Brain microvascular endothelial cell (primary cell): ENCODE data around the gene ATP2B2.

Experiments
- DNase-seq: peaks from one replicate; pipeline ENCODE4 v3.0.0-alpha.2; 2020
- H3K27ac ChIP-seq: fragments of 250-450 bp; sonication (Bioruptor Pico); 2 replicates; pipeline ENCODE4 v1.5.1; 2020; ENCODE audit warnings: mild to moderate bottlenecking, moderate library complexity
- H3K27me3 ChIP-seq: fragments of 250-450 bp; sonication (Bioruptor Pico); replicated peaks from 2 replicates; pipeline ENCODE4 v1.5.1; 2020; ENCODE audit warnings: mild to moderate bottlenecking
- H3K36me3 ChIP-seq: fragments of 250-450 bp; sonication (Bioruptor Pico); replicated peaks from 2 replicates; pipeline ENCODE4 v1.5.1; 2020; ENCODE audit warnings: mild to moderate bottlenecking
- H3K4me3 ChIP-seq: 2 replicates; pipeline ENCODE4 v1.5.1; 2011; ENCODE audit warnings: low read depth, mild to moderate bottlenecking, control low read depth, low read length, moderate library complexity
- CTCF ChIP-seq: IDR thresholded peaks from 2 replicates; pipeline ENCODE4 v1.5.1; 2011; ENCODE audit warnings: low read depth, mild to moderate bottlenecking, moderate library complexity, low read length, control low read depth, inconsistent platforms; ENCODE audit errors: missing control alignments
- in situ Hi-C: cut with HindIII; loops from 2 replicates; pipeline ENCODE4 v1.10.0; 2017; ENCODE audit warnings: low sequenced_read_pairs, low pct_ligation_motif_present

Gene ATP2B2

GRCh38 chr3:10310578-10310977 lies 194.8 kb downstream of the ATP2B2 start:
- in situ Hi-C loops, result no loop called here
- Histone ChIP-seq H3K27ac (peak overlapping the region; percentile 36), H3K4me3 (no peak overlapping the region), H3K36me3 (peaks cover 84% of the 10 kb centered on the region), H3K27me3 (no peaks in the 10 kb centered on the region)
- TF ChIP-seq CTCF, result no peak
- no peak for DNase-seq

GRCh38 chr3:10309736-10310135 lies 195.7 kb downstream of the ATP2B2 start:
- no peak for DNase-seq
- no peak for TF ChIP-seq CTCF
- in situ Hi-C loops, result no loop called here
- H3K27me3 ChIP-seq, result no peaks in the 10 kb centered on the region
- no peak overlapping the region for H3K27ac ChIP-seq
- H3K36me3 ChIP-seq, result peaks cover 86% of the 10 kb centered on the region
- no peak overlapping the region for H3K4me3 ChIP-seq

- Histone ChIP-seq H3K27ac (no peak overlapping the region), H3K4me3 (no peak overlapping the region), H3K27me3 (no peaks in the 10 kb centered on the region), H3K36me3 (peaks cover 86% of the 10 kb centered on the region)
- DNase-seq, result no peak
- no peak for TF ChIP-seq CTCF
- in situ Hi-C loops, result no loop called here
Measured at GRCh38 chr3:10308678-10309077, 196.7 kb downstream of the ATP2B2 start.

- no peak overlapping the region for H3K27ac ChIP-seq
- DNase-seq, result no peak
- no peaks in the 10 kb centered on the region for H3K27me3 ChIP-seq
- peaks cover 84% of the 10 kb centered on the region for H3K36me3 ChIP-seq
- in situ Hi-C loops, result no loop called here
- no peak for TF ChIP-seq CTCF
- H3K4me3 ChIP-seq, result no peak overlapping the region
Measured at GRCh38 chr3:10306156-10306555, 199.2 kb downstream of the ATP2B2 start.

GRCh38 chr3:10305331-10305902 lies 200.0 kb downstream of the ATP2B2 start:
- no peak for TF ChIP-seq CTCF
- no peak overlapping the region for H3K4me3 ChIP-seq
- DNase-seq, result no peak
- H3K27ac ChIP-seq, result no peak overlapping the region
- H3K27me3 ChIP-seq, result no peaks in the 10 kb centered on the region
- peaks cover 88% of the 10 kb centered on the region for H3K36me3 ChIP-seq
- in situ Hi-C loops, result no loop called here

GRCh38 chr3:10304905-10305304 lies 200.5 kb downstream of the ATP2B2 start:
- no peak overlapping the region for H3K27ac ChIP-seq
- no peaks in the 10 kb centered on the region for H3K27me3 ChIP-seq
- H3K36me3 ChIP-seq, result peaks cover 88% of the 10 kb centered on the region
- in situ Hi-C loops, result no loop called here
- H3K4me3 ChIP-seq, result no peak overlapping the region
- DNase-seq, result no peak
- TF ChIP-seq CTCF, result no peak
